HT-29 (cell line): ENCODE measurements around the gene OTUD7B. TPM values are rescaled to one million over a fixed set of nuclear protein-coding genes. Genes with fewer than 3 reads are reported as not detected.
"Not testable (repeated sequence)": the region's sequence is repeated elsewhere in the genome, so short reads cannot be mapped to it uniquely, and the experiment has no call there.

Source experiments
- DNase-seq: peaks from one replicate; pipeline ENCODE4 v3.0.0-alpha.2; 2015; ENCODE audit warnings: low spot score
- total RNA-seq: library from RNA; depleted of rRNA; stranded (reverse); fragments of >200 nt; shearing (Covaris generic); gene quantifications from 2 replicates; pipeline ENCODE4 v1.2.3, GENCODE V29; 2014

OTUD7B gene
- total RNA-seq, 1 experiment from 2014 or later: 6.2 TPM

DNA sequence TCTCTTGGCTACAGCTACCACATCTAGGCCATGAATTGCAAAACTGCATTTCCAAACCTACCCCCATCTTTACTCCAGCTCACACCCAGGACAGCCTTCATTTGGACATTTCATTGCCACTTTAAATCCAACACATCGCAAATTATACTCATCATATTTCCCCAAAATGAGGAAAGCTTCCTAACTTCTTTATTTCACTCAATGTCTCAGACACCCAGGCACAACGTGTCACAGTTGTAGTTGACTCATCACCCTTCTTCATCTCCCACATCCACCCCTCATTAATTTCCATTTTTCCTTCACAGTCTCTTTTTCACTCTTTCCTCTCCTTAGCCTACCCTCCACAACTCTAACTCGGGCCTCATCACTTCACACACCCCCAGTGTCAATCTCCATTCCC, 6.7 kb downstream of the OTUD7B start:
- DNase-seq: no peak

DNA sequence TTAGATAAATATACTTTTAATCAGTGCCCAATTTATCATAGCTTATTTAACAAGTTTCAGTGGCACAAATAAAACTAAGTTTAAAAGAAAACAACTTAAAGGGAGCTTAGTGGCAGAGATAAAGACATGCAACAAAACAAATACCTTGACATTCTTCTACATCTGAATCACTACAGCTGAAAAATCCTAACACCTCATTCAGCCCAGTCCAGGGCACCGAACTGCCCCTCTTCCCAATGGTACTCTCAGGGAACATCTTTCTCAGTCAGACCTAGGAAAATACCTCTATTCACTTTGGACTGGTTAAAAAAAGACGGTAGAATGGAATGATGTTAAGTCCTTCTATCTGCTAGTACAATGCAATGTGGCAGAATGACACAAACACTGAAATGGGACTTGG, 8.3 kb downstream of the OTUD7B start:
- no peak for DNase-seq

DNA sequence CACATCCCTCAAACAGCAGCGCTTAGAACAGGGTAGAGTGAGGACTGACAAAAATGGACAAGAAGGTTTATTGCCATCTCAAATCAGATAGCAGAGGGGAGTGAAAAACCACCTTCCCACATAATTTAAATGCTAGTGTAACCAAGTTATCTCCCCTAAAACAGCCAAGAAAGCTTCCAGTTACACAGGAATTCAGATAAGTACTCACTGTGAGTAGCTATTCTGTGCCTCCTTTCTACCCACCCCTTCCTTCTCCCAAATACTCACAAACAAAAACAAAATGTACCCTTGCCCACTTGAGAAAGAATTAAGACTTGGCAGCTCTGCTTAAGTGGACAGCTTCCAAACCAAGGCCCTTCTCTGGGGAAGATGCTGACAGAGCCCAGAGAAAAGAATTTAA, 9.1 kb downstream of the OTUD7B start:
- DNase-seq: no peak

DNA sequence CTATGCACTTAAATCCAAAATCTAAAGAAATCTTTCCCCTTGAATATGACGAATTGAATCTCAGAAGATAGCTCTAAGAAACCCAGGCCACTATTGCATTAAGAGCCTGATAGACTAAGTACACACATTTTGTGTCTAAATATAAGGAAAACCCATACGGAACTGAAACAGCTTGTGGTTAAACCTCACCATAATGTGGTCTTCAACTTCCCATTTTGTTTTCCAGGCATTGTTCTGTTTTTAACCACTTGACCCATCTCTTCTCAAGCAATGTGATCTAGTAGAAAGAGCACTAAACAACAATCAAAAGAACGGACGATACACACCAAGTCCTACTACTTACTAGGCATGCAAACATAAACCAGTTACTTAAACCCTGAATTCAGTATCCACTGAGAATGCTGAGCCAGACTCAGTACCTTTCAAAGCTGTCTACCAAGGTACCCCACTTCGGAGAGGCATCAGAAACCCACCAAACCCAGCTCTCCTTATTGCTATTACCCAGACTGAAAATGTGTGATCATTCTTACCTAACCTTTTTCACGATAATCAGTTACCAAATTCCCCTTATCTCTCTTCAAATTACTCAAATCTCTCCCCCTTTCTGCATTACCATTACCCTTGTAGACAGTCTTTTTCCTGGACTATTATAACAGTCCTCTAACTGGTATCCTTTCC, 12.8 kb downstream of the OTUD7B start:
- no peak for DNase-seq

DNA sequence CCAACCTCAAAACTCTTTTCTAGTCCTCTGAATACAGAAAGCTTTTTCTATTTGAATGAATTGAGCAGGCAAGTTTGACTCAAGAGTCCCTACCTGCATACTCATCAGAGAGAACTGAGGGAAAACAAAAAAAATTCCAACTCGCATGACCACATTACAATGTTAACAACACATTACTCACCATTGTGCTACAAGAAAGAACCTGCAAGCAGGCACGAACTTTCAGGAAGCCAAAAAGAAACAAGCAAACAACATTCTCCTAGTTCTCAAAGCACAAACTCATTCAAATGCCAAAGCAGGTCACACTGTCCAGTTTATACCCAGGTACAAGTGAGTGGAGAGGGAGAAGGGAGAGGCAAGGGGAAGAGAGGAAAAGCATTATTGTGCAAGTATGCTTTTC, 14.6 kb downstream of the OTUD7B start:
- DNase-seq: no peak

DNA sequence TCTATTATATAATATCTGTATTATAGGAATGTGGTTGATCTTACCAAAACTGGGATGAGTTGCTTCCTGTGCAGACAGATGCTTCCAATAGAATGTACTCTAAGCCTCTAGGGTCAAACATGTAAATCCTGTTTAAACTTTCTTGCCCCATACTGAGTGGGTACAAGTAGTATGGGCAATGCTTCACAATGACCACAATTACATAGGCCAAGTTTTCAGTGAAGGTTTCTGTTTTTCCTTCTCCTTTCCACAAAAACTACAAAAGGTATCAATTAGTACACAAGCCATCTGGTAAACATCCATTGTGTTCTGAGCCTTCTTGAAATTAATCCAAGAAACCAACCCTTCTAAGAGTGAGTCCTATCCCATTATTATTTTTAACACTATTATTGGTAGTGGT, 16.8 kb downstream of the OTUD7B start:
- DNase-seq: no peak

DNA sequence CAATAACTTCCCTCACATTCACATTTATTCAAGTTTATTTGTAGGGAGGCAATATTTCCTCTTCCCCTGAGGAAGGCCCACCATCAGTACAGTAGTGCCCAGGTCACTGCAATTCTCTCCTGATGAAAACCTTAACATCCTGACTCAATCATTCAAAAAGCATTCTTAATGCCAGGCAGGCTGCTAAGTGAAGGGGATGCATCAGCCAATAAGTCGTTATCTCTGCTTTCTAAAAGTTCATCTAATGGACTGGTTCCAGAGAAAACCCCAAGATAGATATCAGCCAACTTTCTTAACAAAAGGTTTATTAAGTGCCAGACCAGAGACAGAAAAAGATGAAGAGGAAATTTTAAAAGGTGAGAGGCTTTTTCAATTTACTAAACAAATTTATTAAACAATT, 17.3 kb downstream of the OTUD7B start:
- DNase-seq: no peak

DNA sequence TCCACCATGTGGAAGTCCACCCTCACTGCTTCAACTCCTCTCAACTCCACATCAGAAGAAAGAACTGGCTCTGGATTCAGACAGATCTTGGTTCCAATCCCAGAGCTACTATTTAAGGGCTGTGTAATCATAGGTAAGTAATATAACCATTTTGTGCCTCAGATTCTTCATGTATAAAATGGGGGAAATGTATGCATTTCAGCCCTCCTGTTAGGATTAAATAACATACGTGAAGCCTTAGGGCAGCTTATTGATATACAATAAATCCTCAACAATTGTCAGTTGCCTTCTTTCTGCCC, 23.3 kb downstream of the OTUD7B start:
- no peak for DNase-seq

DNA sequence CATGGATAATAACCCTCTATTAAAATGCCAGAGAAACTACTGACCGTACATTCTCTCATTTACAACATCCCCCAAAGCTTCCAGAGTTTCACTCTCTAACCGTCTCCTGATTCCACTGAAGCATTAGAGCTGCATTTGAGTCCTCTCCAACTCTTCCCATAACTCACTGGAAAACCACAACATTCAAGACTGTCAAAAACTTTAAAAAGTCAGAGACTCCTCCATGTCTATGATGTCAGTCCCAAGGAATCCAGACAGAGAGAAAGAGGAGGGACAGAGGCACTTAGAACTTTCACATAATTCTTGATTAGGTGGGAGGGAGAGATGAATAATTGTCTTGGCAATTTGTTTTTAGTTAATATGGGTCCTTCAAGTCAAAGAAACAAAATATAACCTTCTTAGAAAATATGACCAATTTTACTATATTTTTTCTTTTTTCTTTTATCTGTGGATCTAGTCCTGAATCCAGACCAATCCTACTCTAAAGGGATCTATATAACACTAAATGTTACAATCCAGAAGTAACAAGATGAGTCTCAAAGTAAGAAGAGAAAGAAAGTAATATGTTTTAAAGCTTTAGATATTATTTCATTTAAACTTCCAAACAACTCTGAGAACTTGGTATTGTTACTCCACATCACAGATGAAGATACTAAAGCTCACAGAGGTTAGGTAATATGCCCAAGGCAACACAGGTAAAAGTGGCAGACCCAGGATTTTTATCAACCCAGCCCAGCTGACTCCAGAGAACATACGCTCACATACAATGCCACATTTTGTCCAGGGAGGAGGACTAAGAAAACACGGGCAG, 23.8 kb downstream of the OTUD7B start:
- DNase-seq: no peak

DNA sequence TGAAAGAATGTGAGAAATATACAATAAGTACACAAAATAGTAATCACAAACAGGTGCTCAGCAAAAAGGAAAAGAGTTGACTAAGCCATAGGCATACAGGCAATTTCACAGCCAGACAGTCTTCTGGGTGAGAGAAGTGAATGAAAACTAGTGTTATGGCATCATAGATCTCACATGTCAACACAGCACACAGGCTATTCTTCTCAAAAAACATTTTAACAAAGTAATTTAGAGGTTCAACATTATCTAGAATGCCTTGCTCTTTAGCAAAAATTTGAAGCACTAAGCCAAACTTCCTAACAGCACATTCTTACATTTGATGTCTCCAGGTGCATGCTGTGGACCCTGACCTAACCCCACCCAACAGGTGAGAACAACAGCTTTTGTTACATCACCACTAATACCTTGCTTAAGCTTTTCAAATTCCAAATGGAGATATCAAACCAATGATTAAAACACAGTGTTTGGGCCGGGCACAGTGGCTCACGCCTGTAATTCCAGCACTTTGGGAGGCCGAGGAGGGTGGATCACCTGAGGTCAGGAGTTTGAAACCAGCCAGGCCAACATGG, 30.5 kb downstream of the OTUD7B start:
- no peak for DNase-seq

DNA sequence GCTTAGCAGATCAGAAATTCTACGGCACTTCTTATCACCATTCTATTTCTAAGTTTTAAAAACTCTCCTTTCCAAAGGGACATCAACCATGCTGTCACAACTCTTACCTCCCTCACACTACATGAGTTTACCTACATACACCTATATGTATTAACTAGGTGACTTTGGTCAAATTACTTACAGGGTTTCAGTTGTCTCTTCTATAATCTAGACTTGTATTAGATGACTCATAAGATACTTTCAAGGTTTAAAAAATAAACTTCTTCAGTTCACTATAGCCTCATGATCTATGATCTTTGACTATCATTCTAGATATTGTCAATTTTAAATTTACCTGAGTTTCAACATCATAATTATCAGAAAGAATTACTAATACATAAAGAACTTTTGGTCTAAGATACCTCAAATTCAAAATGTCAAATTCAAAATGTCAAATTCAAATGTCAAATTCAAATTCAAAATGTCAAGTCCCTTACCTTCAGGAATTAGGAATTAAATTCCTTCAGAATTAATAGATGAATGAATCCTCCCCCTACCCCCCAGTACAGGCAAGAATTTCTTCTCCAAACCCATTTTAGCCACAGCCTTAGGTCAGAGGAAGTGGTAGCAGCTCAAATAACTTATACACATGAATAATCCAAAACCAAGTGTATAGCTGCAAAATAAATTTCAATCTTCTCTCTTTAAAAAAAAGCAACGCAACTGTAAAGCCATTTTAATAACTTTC, 31.1 kb downstream of the OTUD7B start:
- DNase-seq: no peak

DNA sequence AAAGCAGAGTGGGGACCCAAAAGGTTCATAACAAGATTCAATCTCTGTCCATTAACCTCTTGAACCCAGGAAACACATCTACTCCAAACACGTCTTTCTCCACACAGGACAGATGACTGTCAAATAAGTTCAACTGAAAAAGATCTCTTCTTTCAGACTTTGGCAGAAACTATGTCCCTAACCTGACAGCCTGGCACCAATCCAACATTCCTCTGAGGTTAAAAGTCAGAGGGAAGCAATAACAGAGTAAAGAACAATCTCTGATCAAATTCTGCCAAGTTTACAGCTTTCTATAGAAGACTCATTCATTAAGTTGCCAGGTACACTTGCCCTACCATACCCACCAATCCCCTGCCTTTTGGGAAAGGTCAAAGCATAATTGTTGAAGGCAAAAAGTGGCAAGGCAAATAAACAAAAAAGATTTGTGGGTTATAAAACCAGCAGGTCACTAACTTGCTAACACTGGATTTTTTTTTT, 31.9 kb downstream of the OTUD7B start:
- DNase-seq: peak; percentile 57

DNA sequence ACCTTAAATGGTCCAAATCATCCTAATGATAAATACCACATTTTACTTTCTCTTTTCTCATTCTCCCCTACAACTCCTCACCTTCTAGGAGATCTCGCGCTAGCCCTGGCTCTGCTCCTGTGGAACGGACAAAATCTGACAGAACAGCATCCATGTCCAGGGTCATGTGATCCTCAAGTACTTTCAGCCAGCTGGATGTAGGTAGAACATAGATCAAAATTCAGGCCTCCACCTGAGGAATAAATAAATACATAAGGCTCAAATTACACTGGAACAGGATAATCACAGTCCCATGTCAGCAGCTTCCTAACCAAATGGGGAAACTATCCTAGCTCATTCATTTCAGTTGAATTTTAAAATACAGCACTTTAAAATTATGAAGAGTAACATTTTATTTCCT, 33.2 kb downstream of the OTUD7B start:
- no peak for DNase-seq

DNA sequence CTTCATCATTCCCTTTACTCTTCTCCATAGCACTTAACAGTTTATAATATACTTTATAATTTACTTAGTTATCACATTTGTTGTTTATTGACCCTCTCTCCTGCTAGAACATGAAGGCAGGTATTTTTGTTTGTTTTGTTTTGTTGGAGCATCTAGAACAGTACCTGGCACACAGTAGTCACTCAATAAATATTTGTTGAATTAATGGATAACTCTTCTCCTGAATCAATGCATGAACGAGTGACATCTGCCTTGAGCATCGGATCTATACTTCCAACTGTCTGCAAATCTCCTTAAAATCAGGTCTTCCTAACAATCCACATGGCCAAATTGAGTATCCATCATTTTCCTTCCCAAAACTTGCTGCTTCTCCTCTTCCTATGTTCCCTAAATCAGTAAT, 38.0 kb downstream of the OTUD7B start:
- no peak for DNase-seq

DNA sequence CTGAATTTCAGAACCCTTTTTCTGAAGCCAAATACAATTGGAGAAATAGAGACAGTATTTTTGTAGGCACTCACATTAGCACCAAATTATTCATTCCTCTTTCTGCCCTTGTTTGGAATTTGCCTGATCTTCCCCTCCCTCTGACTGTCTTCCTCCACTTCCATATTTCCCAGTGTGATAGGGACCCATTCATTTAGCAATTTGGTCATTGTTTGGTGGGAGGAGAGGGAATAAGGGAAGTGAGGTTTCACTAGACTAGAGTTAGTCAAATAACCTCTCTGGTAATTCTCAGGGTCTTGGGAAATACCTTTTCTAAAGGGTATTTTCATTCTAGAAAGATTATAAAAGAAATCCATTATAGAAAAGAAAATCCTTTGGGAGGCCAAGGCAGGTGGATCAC, 42.9 kb downstream of the OTUD7B start:
- no peak for DNase-seq

DNA sequence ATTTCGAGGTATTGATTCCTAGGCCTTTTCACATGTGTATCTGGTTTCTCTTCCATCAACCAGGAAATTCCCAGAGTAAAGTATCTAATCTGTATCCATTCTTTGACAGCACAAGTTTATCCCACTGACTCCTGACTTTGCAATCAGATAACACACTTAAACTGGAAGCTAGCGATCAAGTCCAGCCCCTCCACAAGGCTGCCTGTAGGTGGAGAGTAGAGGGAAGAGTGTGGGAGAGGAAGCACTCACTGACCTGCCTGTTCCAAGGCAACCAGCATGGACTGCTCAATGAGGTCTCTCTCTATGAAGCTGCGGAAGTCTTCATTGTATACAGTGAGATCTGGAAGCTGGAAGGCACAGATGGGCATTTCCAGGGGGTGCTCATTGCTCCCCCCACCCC, 43.5 kb downstream of the OTUD7B start:
- DNase-seq: no peak

DNA sequence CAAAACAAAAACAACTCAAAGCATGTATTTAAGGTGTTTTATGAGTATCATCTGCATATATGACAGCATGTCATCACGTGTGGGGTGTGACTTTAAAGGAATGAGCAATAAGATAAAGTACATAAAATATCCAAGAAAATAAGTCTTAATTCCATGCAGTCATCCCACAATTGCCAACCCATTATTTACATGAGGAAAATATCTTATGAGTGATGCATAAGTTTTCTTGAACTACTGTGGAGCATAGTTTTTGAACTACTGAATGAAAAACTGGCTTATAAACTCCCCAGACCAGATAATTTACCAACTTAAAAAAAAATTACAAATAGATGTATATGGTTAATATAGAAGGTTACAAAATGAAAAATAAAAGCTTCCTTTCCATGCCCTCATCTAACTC, 44.1 kb downstream of the OTUD7B start:
- no peak for DNase-seq

DNA sequence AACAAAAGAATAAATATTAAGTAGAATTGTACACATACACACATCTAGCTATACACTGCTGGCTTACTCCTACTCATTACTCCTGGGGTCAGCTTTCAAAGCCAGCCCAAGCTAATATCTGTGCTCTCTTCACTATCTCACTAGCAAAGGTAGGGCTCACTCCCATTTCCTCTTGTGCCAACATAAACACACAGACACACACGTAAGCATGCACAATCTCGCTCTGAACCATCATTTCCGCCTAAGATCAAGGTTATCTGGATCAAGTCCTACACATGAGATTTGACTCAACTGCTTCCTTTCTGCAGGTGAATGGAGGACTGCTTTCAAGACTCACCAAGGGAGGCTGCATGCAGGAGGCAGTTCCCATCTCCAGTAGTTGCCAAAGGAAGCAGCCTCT, 45.1 kb downstream of the OTUD7B start:
- no peak for DNase-seq

DNA sequence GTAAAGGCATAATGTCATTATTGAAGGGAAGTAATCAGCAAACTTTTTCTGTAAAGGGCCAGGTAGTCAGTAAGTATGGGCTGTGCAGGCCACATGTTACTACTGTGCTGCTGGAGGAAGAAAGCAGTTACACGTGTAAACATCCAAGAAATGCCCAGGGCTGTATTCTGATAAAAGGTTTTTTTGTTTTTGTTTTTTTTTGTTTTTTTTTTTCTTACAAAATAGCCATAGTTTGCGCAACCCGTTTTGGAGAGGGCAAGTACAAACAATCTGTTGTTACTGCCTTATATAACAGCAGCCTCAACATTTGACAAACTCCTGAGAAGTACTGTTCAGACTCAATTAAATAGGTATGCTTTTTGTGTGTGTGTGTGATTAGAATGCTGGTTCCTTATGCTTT, 47.2 kb downstream of the OTUD7B start:
- no peak for DNase-seq

DNA sequence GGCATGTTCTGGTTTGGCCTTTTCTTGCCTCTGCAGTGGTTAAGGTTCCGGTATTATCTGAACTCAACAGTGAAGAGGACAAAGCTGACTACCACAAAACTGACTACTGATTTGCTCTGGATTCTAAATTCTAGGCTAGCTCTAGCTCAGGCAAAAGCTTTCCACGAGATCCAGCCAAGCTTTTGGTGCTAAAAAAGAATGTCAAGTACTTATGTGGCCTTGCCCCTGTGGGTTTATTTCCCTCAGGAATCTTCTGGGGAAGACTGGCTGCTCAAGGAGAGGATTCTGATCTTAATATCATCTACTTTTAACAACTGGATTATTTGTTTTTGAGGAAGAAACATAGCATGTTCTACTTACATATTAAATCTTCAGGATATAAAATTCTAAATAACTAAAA, 47.8 kb downstream of the OTUD7B start:
- DNase-seq: no peak

DNA sequence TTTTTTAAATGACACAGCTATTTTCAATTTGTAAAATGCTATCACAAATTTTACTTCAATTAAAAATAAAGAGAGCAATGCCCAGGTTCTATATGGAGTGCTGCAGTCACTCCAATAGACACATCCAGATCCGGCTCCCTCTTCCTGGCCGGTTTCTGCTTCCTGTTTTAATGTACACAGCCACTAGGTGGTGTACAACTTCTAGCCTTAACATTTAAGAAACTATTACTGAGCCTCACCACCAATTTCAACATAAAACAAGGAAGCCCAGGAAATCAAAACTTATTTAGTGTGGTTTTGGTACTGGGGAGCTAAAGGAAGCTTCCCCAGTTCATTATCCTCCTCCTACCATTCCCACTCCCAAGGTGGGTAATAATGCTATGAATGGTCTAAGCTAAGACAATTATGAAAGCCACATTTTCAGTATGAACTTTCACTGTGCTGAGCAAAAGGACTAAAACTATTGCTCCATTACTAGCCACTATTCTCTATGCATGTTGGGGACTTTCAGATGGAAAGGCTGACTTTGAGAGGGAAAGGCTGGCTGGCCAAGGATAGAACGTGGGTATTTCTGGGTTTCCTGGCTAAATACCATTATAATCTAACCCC, 48.4 kb downstream of the OTUD7B start:
- peak; percentile 84 for DNase-seq

DNA sequence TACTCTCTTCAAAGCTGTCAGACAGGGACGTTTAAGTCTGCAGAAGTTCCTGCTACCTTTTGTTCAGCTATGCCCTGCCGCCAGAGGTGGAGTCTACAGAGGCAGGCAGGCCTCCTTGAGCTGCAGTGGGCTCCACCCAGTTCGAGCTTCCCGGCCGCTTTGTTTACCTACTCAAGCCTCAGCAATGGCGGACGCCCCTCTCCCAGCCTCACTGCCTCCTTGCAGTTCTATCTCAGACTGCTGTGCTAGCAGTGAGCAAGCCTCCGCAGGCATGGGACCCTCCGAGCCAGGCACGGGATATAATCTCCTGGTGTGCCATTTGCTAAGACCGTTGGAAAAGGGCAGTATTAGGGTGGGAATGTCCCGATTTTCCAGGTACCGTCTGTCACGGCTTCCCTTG, 53.0 kb downstream of the OTUD7B start:
- not testable (repeated sequence) for DNase-seq
